ENCODE measurements around the gene BBS4. TPM values are rescaled to one million over a fixed set of nuclear protein-coding genes. Genes with fewer than 3 reads are reported as not detected.
"Not testable (repeated sequence)": the region's sequence is repeated elsewhere in the genome, so short reads cannot be mapped to it uniquely, and the experiment has no call there.

BBS4 gene, protein sequence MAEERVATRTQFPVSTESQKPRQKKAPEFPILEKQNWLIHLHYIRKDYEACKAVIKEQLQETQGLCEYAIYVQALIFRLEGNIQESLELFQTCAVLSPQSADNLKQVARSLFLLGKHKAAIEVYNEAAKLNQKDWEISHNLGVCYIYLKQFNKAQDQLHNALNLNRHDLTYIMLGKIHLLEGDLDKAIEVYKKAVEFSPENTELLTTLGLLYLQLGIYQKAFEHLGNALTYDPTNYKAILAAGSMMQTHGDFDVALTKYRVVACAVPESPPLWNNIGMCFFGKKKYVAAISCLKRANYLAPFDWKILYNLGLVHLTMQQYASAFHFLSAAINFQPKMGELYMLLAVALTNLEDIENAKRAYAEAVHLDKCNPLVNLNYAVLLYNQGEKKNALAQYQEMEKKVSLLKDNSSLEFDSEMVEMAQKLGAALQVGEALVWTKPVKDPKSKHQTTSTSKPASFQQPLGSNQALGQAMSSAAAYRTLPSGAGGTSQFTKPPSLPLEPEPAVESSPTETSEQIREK
- total RNA-seq (ENCODE audit: unreplicated experiment): 17.7 TPM
- long read RNA-seq, transcript BBS4-201 (16 exons, 2,490 nt): major isoform, 11 of 14 reads
- long read RNA-seq, partial matches to known transcripts: 1 of 14 reads
- long read RNA-seq, other reads (novel, unspliced or antisense): 1 of 14 reads

DNA sequence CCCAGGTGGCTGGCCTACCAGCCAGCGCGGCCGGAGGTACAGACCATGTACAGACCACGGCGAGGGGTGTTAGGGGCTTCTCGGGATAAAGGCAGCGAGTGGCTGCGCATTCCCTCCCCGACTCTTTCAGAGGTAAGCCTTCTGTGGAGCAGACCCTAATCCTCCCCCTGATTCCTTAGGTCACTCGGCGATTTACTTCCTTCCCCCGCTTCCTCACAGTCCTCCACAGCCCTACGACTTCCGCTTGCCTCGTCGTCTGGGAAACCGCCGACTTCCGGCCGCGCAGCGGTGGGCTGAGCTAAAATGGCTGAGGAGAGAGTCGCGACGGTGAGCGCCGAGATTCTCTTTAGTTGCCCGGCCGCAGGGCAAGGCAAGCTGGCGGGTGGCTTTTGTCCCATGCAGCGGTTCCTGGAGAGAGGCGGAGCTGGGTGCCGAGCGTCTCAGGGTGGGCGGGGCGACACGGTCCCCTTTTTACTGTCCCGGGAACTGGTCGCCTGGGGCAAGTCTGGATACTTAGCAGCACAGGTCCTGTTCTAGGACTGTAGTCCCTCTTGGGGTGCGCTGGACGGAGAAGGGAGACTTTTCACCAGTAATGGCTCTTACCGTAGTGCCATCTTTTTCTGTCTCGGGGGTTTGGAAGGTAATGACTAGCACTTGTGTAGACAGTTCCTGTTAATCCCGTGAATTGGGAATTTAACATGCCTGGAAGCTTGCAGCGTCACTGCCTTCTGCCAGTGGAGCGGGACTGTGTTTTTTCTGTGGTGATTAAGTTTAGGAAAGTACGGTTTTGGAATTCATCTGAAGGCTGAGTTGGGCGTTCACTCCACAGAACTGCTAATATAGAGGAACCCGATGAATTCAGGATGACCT is at the start of gene BBS4, which contains the start of gene HIGD2B:
TSS of gene BBS4 (plus strand) at position 283 of the 870 bp plus-strand sequence. CDS start at position 304, 21 bp downstream.
TSS of gene HIGD2B (minus strand) at position 258 of the 870 bp plus-strand sequence. CDS start 9,808 bp downstream, outside the sequence.
- TF ChIP-seq, protein P1, sequence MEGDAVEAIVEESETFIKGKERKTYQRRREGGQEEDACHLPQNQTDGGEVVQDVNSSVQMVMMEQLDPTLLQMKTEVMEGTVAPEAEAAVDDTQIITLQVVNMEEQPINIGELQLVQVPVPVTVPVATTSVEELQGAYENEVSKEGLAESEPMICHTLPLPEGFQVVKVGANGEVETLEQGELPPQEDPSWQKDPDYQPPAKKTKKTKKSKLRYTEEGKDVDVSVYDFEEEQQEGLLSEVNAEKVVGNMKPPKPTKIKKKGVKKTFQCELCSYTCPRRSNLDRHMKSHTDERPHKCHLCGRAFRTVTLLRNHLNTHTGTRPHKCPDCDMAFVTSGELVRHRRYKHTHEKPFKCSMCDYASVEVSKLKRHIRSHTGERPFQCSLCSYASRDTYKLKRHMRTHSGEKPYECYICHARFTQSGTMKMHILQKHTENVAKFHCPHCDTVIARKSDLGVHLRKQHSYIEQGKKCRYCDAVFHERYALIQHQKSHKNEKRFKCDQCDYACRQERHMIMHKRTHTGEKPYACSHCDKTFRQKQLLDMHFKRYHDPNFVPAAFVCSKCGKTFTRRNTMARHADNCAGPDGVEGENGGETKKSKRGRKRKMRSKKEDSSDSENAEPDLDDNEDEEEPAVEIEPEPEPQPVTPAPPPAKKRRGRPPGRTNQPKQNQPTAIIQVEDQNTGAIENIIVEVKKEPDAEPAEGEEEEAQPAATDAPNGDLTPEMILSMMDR (IDR thresholded peaks at IDR 0.05; ENCODE audit: partially characterized antibody, unreplicated experiment): no peak
- H3K27me3 Mint-ChIP-seq (ENCODE audit: unreplicated experiment): no peaks in the 10 kb centered on the region
- peak; percentile 92 for DNase-seq
- no peaks in the 10 kb centered on the region for H3K36me3 Mint-ChIP-seq (ENCODE audit: unreplicated experiment)
- peaks cover 3% of the 10 kb centered on the region for H3K4me1 Mint-ChIP-seq (ENCODE audit: low read depth, unreplicated experiment)
- peak within 1 kb of the TSS; percentile 92 for H3K4me3 Mint-ChIP-seq (ENCODE audit: unreplicated experiment)
- no peaks in the 10 kb centered on the region for H3K9me3 Mint-ChIP-seq (ENCODE audit: unreplicated experiment)
- H3K27ac Mint-ChIP-seq (ENCODE audit: unreplicated experiment): peak within 1 kb of the TSS; percentile 92

DNA sequence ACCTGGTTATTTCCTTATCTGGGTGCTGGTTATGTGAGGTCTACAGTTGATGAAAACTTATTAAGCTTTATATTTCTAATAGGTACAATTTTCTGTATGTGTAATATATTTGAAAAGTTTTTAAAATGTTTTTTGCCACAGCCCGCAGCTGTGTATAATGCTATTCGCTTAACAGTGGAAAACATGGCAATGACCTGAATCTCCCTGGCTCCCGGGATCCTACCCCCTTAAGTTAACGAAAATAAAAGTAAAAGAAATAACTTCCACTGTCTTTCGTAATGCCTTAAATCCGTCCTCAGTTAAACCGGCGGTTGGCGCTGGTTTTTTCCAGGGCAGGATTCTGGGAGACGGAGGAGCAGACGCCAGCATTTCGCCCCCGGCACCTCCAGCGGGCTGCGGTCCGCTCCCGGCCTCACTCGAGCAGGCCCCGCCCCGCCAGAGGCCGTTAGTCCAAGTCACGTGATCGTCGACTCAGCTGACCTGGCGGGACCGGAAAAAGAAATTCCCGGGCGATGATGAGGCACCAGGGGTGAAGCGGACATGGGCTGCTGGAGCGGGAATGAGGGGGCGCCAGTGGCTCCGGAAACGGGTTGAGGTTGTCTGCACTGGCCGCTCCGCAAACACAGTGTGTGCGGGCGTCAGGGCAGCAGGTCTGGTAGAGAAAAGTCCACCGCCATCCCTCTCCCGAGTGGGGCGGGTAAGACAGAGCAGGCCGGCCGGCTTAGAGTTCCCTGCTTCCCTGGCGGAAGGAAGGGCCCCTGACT is 49.3 kb upstream of the BBS4 start:
- not testable (repeated sequence) for H3K36me3 Mint-ChIP-seq (ENCODE audit: unreplicated experiment); H3K27me3 Mint-ChIP-seq (ENCODE audit: unreplicated experiment); H3K4me1 Mint-ChIP-seq (ENCODE audit: low read depth, unreplicated experiment); H3K4me3 Mint-ChIP-seq (ENCODE audit: unreplicated experiment); H3K9me3 Mint-ChIP-seq (ENCODE audit: unreplicated experiment); H3K27ac Mint-ChIP-seq (ENCODE audit: unreplicated experiment)
- DNase-seq: peak; percentile 81

DNA sequence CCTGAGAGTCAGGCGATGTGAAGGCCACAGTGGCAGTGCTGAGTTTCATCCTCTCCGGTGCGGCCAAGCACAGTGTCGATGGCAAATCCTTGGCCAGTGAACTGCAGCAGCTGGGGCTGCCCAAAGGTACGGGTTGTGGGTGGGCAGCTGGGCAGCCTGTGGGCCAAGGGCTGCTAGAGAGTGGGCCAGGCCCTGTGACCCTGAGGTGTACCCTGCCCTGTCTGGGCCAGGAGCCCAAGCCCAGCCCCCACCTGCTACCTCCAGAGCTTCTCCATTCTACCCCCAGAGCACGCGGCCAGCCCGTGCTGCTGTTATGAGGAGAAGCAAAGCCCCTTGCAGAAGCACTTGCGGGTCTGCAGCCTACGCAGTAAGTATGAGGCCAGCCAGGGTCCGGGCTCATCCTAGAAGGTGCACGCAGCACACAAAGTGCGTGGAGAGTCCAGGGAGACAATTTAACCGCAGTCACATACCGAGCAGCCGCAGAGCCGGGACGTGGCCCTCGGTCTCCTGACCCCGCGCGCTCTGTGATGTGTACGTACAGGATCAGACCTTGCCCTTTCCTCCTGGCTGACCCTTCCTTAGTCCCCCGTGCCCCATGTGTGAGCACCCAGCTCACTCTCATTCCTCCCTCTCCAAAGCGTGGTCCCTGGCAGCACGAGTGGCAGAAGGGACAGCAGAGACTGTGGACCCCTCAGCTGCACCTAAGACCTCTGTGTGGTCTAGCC is 46.1 kb upstream of the BBS4 start:
- H3K27me3 Mint-ChIP-seq (ENCODE audit: unreplicated experiment); H3K4me3 Mint-ChIP-seq (ENCODE audit: unreplicated experiment); H3K9me3 Mint-ChIP-seq (ENCODE audit: unreplicated experiment); H3K36me3 Mint-ChIP-seq (ENCODE audit: unreplicated experiment); DNase-seq; H3K4me1 Mint-ChIP-seq (ENCODE audit: low read depth, unreplicated experiment); H3K27ac Mint-ChIP-seq (ENCODE audit: unreplicated experiment): not testable (repeated sequence)

DNA sequence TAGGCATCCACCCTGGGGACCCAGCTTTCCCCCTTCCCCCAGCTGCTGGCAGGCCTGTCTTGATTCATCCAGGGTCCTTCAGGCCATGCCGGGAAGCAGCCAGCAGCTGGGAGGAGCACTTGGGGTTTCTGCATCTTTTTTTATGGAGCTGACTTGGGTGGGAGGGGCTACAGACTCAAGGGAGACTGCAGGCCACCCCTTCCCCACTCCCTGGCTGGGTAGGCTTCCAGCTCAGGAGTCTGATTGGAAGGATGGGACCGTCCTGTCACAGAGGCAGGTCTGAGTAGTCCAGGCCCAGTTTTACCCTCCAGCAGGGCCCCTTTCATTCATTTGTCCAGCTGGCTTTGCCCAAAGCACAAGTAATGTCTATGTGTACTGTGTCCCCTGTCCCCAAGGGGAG is 43.7 kb upstream of the BBS4 start:
- H3K4me3 Mint-ChIP-seq (ENCODE audit: unreplicated experiment); H3K36me3 Mint-ChIP-seq (ENCODE audit: unreplicated experiment); H3K27ac Mint-ChIP-seq (ENCODE audit: unreplicated experiment); H3K27me3 Mint-ChIP-seq (ENCODE audit: unreplicated experiment); H3K9me3 Mint-ChIP-seq (ENCODE audit: unreplicated experiment); H3K4me1 Mint-ChIP-seq (ENCODE audit: low read depth, unreplicated experiment); DNase-seq: not testable (repeated sequence)

DNA sequence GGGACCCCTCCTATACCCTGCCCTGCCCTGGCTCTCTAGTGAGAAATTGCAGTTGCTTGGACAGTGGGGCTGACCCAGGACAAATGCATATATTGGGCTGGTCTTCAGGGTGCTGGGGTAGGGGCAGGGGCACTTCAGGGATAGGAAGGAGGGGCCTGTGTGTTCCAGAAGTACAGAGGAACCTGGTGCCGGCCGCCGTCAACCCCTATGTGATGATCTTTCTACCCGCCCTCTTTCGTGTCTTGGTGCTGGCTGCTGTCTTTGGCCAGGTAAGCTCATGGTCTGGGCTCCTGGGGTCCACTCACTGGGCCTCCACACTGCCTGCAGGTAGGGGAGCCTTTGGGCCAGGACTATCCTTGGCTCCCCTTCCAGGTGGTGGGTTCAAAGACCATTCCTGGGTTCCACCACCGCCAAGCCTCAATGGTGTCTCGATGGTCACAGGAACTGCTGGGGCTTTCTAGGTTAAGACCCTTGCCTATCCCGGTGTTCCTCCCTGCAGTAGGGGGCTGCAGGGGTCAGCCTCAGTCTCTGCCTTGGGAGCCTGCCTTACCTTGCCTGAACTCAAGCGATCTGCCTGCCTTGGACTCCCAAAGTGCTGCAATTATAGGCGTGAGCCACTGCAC is 37.3 kb upstream of the BBS4 start:
- not testable (repeated sequence) for H3K9me3 Mint-ChIP-seq (ENCODE audit: unreplicated experiment); H3K27ac Mint-ChIP-seq (ENCODE audit: unreplicated experiment); H3K4me1 Mint-ChIP-seq (ENCODE audit: low read depth, unreplicated experiment); H3K27me3 Mint-ChIP-seq (ENCODE audit: unreplicated experiment); H3K4me3 Mint-ChIP-seq (ENCODE audit: unreplicated experiment); H3K36me3 Mint-ChIP-seq (ENCODE audit: unreplicated experiment)
- DNase-seq: peak; percentile 9

DNA sequence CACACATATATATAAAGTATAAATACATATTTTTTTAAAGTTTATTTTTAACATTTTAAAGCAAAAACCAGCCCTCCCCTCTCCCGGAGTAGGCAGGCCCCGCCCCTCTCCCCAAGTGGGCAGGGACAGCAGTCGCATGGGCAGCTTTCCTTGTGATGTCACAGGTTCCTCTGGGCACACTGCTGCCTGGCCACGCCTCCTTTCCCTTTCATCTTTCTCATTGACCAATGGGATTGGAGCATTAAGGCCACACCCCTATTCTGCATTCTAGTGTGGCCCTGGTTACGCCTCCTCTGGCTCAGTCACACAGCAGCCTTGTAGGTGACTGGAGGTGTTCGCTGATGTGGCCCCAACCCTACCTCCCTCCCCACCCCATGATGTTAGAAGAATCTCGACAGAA is 31.6 kb upstream of the BBS4 start, which contains the start of gene GOLGA6B:
TSS of gene GOLGA6B (plus strand) at position 301 of the 400 bp plus-strand sequence. CDS start at position 342, 41 bp downstream.
- H3K36me3 Mint-ChIP-seq (ENCODE audit: unreplicated experiment); H3K4me3 Mint-ChIP-seq (ENCODE audit: unreplicated experiment); H3K27ac Mint-ChIP-seq (ENCODE audit: unreplicated experiment); H3K4me1 Mint-ChIP-seq (ENCODE audit: low read depth, unreplicated experiment); H3K9me3 Mint-ChIP-seq (ENCODE audit: unreplicated experiment); DNase-seq; H3K27me3 Mint-ChIP-seq (ENCODE audit: unreplicated experiment): not testable (repeated sequence)

DNA sequence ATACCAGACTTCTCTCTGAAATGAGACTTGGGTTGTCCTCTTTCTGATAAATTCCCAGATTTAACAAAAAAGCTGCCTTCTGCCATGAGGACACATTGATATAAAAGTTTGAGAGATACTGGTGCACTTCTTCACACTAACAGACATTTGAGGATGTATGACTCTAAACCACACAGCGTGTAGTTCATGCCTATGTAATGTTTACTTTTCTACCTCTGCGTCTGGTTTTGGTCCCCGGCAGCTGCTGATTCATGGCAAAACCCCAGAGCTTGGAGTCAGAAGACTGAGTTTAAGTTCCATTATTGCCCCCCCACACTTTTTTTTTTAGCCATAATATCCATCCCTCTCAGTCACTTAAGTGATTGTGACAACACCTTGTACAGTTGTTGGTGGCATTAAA is 30.0 kb upstream of the BBS4 start:
- not testable (repeated sequence) for H3K4me1 Mint-ChIP-seq (ENCODE audit: low read depth, unreplicated experiment); H3K27me3 Mint-ChIP-seq (ENCODE audit: unreplicated experiment); H3K4me3 Mint-ChIP-seq (ENCODE audit: unreplicated experiment); H3K9me3 Mint-ChIP-seq (ENCODE audit: unreplicated experiment); DNase-seq; H3K36me3 Mint-ChIP-seq (ENCODE audit: unreplicated experiment); H3K27ac Mint-ChIP-seq (ENCODE audit: unreplicated experiment)

DNA sequence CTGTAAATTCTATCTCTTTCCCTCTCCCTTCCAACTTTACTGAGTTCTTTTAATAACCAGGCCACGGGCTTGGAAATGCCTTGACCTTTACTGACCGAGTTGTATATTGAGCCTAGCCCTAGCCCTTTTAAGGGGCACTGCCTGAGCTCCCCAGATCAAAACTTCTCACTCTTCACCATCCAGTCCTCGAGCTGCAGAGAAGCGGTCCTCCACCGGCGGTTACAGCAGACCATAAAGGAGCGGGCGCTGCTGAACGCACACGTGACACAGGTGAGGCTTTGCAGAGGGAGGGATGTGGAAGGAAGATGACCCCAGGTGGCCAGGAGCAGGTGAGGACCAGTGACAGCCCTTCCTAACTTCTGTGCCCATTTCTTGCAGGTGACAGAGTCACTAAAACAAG is 24.9 kb upstream of the BBS4 start:
- H3K4me1 Mint-ChIP-seq (ENCODE audit: low read depth, unreplicated experiment); DNase-seq; H3K27me3 Mint-ChIP-seq (ENCODE audit: unreplicated experiment); H3K27ac Mint-ChIP-seq (ENCODE audit: unreplicated experiment); H3K4me3 Mint-ChIP-seq (ENCODE audit: unreplicated experiment); H3K36me3 Mint-ChIP-seq (ENCODE audit: unreplicated experiment); H3K9me3 Mint-ChIP-seq (ENCODE audit: unreplicated experiment): not testable (repeated sequence)

DNA sequence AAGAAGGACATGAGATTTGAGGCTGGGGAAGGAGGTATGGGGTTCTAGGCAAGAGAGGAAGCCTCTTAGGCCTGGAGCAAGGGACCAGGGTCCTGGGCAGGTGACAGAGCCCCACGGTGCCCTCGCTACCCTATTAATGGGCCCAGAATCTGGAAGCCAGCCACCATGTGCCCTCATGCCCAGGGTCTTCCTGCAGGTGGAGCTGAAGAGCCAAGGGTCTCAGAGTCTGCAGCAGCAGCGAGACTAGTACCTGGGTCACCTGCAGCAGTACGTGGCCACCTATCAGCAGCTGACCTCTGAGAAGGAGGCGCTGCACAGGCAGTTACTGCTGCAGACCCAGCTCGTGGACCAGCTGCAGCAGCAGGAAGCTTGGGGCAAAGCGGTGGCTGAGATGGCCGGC is 22.1 kb upstream of the BBS4 start:
- not testable (repeated sequence) for H3K4me3 Mint-ChIP-seq (ENCODE audit: unreplicated experiment); H3K4me1 Mint-ChIP-seq (ENCODE audit: low read depth, unreplicated experiment); DNase-seq; H3K27ac Mint-ChIP-seq (ENCODE audit: unreplicated experiment); H3K9me3 Mint-ChIP-seq (ENCODE audit: unreplicated experiment); H3K36me3 Mint-ChIP-seq (ENCODE audit: unreplicated experiment); H3K27me3 Mint-ChIP-seq (ENCODE audit: unreplicated experiment)
